K562 (cell line): Measurements from ENCODE around the gene PCSK6. TPM values are rescaled to one million over a fixed set of nuclear protein-coding genes. Genes with fewer than 3 reads are reported as not detected.

Experiments
- MBD2 ChIP-seq: sonication (generic); IDR thresholded peaks from 2 replicates; pipeline ENCODE4 v1.6.1; 2016; ENCODE audit warnings: low read depth, borderline replicate concordance
- MTA3 ChIP-seq: fragments of 450-650 bp; formaldehyde crosslinking; IDR thresholded peaks from 2 replicates; pipeline ENCODE4 v1.6.1; 2017; ENCODE audit warnings: mild to moderate bottlenecking, borderline replicate concordance
- NFE2 ChIP-seq: IDR thresholded peaks from 2 replicates; pipeline ENCODE4 v1.6.1; 2014; ENCODE audit warnings: antibody characterized with exemption, low read depth
- NR1H2 ChIP-seq: sonication (generic); formaldehyde crosslinking; IDR thresholded peaks from 2 replicates; pipeline ENCODE4 v1.4.0; 2020; ENCODE audit warnings: mild to moderate bottlenecking, missing genetic modification reagents
- PRPF4 ChIP-seq: fragments of 200-400 bp; formaldehyde crosslinking; IDR thresholded peaks from one replicate; pipeline ENCODE4 v1.6.1; 2017; ENCODE audit warnings: low read length, low read depth, mild to moderate bottlenecking; ENCODE audit not compliant: insufficient read depth, poor library complexity, severe bottlenecking
- RBM22 ChIP-seq: fragments of 200-400 bp; formaldehyde crosslinking; IDR thresholded peaks from 2 replicates; pipeline ENCODE4 v1.6.1; 2018; ENCODE audit warnings: low read length, low read depth; ENCODE audit not compliant: poor library complexity, severe bottlenecking
- RHOXF2B ChIP-seq: fragments of 250-450 bp; sonication (Bioruptor Pico); conservative IDR thresholded peaks from 2 replicates; pipeline ENCODE4 v1.5.1; 2021
- SAP30 ChIP-seq: fragments of 200-600 bp; sonication (generic); IDR thresholded peaks from 2 replicates; pipeline ENCODE4 v1.6.1; 2012; ENCODE audit warnings: borderline replicate concordance, low read depth, mild to moderate bottlenecking, moderate library complexity, low read length, control low read depth, inconsistent platforms; ENCODE audit not compliant: insufficient read depth, poor library complexity, severe bottlenecking
- TCF3 ChIP-seq: sonication (generic); formaldehyde crosslinking; IDR thresholded peaks from 2 replicates; pipeline ENCODE4 v1.4.0; 2020; ENCODE audit warnings: mild to moderate bottlenecking, missing genetic modification reagents
- TCF7L2 ChIP-seq: fragments of 150-350 bp; IDR thresholded peaks from 2 replicates; pipeline ENCODE4 v1.6.1; 2016; ENCODE audit warnings: low read depth, mild to moderate bottlenecking, low read length, moderate library complexity
- ZBTB7A ChIP-seq: IDR thresholded peaks from 2 replicates; pipeline ENCODE4 v1.6.1; 2011; ENCODE audit warnings: low read depth, mild to moderate bottlenecking, low read length, moderate library complexity, borderline replicate concordance; ENCODE audit not compliant: control insufficient read depth
- ZNF3 ChIP-seq: fragments of 250-450 bp; sonication (Bioruptor Pico); IDR thresholded peaks from 2 replicates; pipeline ENCODE4 v1.5.0; 2021; ENCODE audit warnings: mild to moderate bottlenecking, moderate library complexity
- ZNF354B ChIP-seq: fragments of 250-450 bp; sonication (Bioruptor Pico); IDR thresholded peaks from 2 replicates; pipeline ENCODE4 v1.4.0; 2020
- polyA plus RNA-seq, 8 experiments: library from polyadenylated mRNA; depleted of rRNA in 4 of 8; stranded (reverse) in 5 of 8; unstranded in 3 of 8; fragments of >200 nt; fragmentation: Nextera tagmentation in 2 of 8; fragmentation: Illumina TruSeq in 1 of 8; extraction: Ambion mirVana in 2 of 8; extraction: Trizol in 1 of 8; gene quantifications; 2 replicates each; pipeline versions ENCODE4 v1.2.1 to v1.2.3, GENCODE V29; 2011 to 2014; ENCODE audit warnings: inconsistent platforms in 1 of 8, missing spikeins in 1 of 8
- total RNA-seq, 7 experiments: library from RNA; depleted of rRNA in 6 of 7; stranded (reverse); fragments of >200 nt in 6 of 7; fragmentation: Illumina TruSeq in 2 of 7; extraction: Trizol in 2 of 7; gene quantifications; 2 replicates each; pipeline versions ENCODE4 v1.2.1 to v1.2.3, GENCODE V29; 2011 to 2021; ENCODE audit warnings: low replicate concordance in 1 of 7
- TF ChIP-seq, protein P1 (sequence below): fragments of 450-650 bp; IDR thresholded peaks from 2 replicates; pipeline ENCODE4 v1.6.1; 2017; ENCODE audit warnings: antibody characterized with exemption
- TF ChIP-seq, protein P2 (sequence below): fragments of 250-450 bp; sonication (Bioruptor Pico); IDR thresholded peaks from 2 replicates; pipeline ENCODE4 v1.4.0; 2020; ENCODE audit warnings: mild to moderate bottlenecking, moderate library complexity
- TF ChIP-seq, protein P3 (sequence below): fragments of 450-650 bp; formaldehyde crosslinking; IDR thresholded peaks from 2 replicates; pipeline ENCODE4 v1.4.0; 2022; ENCODE audit warnings: mild to moderate bottlenecking, moderate library complexity

Gene PCSK6
- total and polyA plus RNA-seq, 9 of the 15 experiments (the other 6 are each of a cell fraction or from before 2014, with no cell fraction given), result 2.2 to 32.6 (median 14.5) TPM

DNA sequence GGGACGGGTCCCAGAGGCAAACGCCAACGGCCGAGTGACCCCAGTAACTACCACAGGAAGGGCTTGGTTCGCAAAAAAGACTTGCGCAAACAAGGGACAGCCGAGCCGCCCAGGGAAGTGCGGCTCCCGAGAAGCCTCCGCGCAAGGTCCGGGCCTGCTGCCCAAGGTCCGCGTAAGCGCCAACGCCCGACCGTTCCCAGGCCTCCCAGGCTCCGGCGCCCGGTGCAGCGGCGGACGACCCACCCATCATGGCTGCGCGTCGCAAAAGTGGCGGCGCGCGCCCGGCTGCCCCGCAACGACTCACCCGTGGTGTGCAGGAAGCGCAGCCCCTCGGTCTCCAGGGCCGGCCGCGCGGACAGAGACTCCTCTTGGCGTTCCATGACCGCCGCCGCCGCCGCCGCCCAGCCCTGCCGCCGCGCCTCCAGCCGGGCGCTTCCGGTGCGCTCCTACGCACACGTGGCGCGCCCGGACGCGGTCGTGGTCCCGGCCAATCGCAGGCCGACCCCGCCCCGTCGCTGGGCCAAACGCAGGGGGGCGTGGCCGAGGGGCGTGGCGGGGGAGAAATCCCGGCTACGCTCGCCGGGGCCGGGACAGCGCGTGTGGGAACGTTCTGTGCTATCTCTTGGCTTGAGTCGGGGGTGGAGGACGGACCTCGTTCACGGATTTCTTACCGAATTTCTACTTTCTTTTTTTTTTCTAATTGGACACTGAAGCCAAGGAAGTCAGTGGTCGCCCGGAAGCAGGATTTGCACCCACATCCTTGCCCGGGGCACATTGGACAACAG is 212.3 kb downstream of the PCSK6 start, which contains the start of gene SELENOS (continued):
- TF ChIP-seq, protein P1, sequence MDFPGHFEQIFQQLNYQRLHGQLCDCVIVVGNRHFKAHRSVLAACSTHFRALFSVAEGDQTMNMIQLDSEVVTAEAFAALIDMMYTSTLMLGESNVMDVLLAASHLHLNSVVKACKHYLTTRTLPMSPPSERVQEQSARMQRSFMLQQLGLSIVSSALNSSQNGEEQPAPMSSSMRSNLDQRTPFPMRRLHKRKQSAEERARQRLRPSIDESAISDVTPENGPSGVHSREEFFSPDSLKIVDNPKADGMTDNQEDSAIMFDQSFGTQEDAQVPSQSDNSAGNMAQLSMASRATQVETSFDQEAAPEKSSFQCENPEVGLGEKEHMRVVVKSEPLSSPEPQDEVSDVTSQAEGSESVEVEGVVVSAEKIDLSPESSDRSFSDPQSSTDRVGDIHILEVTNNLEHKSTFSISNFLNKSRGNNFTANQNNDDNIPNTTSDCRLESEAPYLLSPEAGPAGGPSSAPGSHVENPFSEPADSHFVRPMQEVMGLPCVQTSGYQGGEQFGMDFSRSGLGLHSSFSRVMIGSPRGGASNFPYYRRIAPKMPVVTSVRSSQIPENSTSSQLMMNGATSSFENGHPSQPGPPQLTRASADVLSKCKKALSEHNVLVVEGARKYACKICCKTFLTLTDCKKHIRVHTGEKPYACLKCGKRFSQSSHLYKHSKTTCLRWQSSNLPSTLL, result no peak
- TF ChIP-seq, protein P2, sequence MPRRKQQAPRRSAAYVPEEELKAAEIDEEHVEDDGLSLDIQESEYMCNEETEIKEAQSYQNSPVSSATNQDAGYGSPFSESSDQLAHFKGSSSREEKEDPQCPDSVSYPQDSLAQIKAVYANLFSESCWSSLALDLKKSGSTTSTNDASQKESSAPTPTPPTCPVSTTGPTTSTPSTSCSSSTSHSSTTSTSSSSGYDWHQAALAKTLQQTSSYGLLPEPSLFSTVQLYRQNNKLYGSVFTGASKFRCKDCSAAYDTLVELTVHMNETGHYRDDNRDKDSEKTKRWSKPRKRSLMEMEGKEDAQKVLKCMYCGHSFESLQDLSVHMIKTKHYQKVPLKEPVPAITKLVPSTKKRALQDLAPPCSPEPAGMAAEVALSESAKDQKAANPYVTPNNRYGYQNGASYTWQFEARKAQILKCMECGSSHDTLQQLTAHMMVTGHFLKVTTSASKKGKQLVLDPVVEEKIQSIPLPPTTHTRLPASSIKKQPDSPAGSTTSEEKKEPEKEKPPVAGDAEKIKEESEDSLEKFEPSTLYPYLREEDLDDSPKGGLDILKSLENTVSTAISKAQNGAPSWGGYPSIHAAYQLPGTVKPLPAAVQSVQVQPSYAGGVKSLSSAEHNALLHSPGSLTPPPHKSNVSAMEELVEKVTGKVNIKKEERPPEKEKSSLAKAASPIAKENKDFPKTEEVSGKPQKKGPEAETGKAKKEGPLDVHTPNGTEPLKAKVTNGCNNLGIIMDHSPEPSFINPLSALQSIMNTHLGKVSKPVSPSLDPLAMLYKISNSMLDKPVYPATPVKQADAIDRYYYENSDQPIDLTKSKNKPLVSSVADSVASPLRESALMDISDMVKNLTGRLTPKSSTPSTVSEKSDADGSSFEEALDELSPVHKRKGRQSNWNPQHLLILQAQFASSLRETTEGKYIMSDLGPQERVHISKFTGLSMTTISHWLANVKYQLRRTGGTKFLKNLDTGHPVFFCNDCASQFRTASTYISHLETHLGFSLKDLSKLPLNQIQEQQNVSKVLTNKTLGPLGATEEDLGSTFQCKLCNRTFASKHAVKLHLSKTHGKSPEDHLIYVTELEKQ, result no peak
- TF ChIP-seq, protein P3, sequence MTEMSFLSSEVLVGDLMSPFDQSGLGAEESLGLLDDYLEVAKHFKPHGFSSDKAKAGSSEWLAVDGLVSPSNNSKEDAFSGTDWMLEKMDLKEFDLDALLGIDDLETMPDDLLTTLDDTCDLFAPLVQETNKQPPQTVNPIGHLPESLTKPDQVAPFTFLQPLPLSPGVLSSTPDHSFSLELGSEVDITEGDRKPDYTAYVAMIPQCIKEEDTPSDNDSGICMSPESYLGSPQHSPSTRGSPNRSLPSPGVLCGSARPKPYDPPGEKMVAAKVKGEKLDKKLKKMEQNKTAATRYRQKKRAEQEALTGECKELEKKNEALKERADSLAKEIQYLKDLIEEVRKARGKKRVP (CRISPR knock-in tag), result no peak
- TF ChIP-seq TCF3 (CRISPR knock-in tag) (no peak), PRPF4 (no peak), RHOXF2B (CRISPR knock-in tag) (no peak), TCF7L2 (no peak), RBM22 (no peak), MBD2 (peak; percentile 23; the same call in 1 of the 2 replicates), ZNF354B (CRISPR knock-in tag) (no peak), MTA3 (peak; percentile 37; the same call in 1 of the 2 replicates), ZBTB7A (0 out of 2 replicates have a peak, but pooled peaks have one; percentile 26), SAP30 (peak; percentile 95), NFE2 (no peak), ZNF3 (no peak), NR1H2 (CRISPR knock-in tag) (no peak)
